ENCODE data around the gene CCL21. TPM values are rescaled to one million over a fixed set of nuclear protein-coding genes. Genes with fewer than 3 reads are reported as not detected.

CCL21 gene
- total and polyA plus RNA-seq, 2 donors (not counting 1 experiment from before 2014, with no cell fraction given): not detected

GRCh38 chr9:34714007-34714406 is 4.1 kb upstream of the CCL21 start:
- no peak for DNase-seq (ENCODE audit: low read depth in 2 of 2)
- Histone ChIP-seq H3K36me3 (ENCODE audit: control insufficient read depth, insufficient read depth, low read length) (no peaks in the 10 kb centered on the region), H3K4me2 (ENCODE audit: extremely low read depth, insufficient read depth, low read length) (no peak overlapping the region), H3K4me1 (ENCODE audit: control insufficient read depth, extremely low read depth, insufficient read depth, low read length) (no peaks in the 10 kb centered on the region), H3K9me3 (ENCODE audit: control insufficient read depth, insufficient read depth, low read depth, low read length) (no peaks in the 10 kb centered on the region), H3K27me3 (ENCODE audit: control insufficient read depth, insufficient read depth, low read length) (peaks cover 10% of the 10 kb centered on the region), H3K27ac (ENCODE audit: insufficient read depth, low read length) (no peak overlapping the region), H3K9ac (ENCODE audit: insufficient read depth, low read length) (no peak overlapping the region), H2AFZ (ENCODE audit: low read length) (no peak overlapping the region), H4K20me1 (ENCODE audit: control insufficient read depth, extremely low read depth, insufficient read depth, low read length) (no peaks in the 10 kb centered on the region), H3K4me3 (replicated peaks in 1 of 4; ENCODE audit: control extremely low read depth in 1 of 4, insufficient read depth in 1 of 4, low read depth in 3 of 4, low read length in 4 of 4) (no peak overlapping the region), H3K79me2 (ENCODE audit: control insufficient read depth, insufficient read depth, low read length) (no peaks in the 10 kb centered on the region)
- TF ChIP-seq EZH2 (IDR thresholded peaks at IDR 0.05; ENCODE audit: low read length, missing control alignments) (no peak), CTCF (conservative IDR thresholded peaks at IDR 0.05 in 1 of 2, IDR thresholded peaks at IDR 0.05 in 1 of 2; ENCODE audit: low read depth in 1 of 2, low read length in 2 of 2) (no peak)

GRCh38 chr9:34712140-34712539 is 2.2 kb upstream of the CCL21 start:
- H4K20me1 ChIP-seq (ENCODE audit: control insufficient read depth, extremely low read depth, insufficient read depth, low read length): no peaks in the 10 kb centered on the region
- peaks cover 7% of the 10 kb centered on the region for H3K27me3 ChIP-seq (ENCODE audit: control insufficient read depth, insufficient read depth, low read length)
- H3K27ac ChIP-seq (ENCODE audit: insufficient read depth, low read length): no peak overlapping the region
- no peak overlapping the region for H2AFZ ChIP-seq (ENCODE audit: low read length)
- DNase-seq (ENCODE audit: low read depth in 2 of 2): no peak
- H3K36me3 ChIP-seq (ENCODE audit: control insufficient read depth, insufficient read depth, low read length): no peaks in the 10 kb centered on the region
- H3K4me2 ChIP-seq (ENCODE audit: extremely low read depth, insufficient read depth, low read length): no peak overlapping the region
- no peak overlapping the region for H3K9ac ChIP-seq (ENCODE audit: insufficient read depth, low read length)
- no peaks in the 10 kb centered on the region for H3K4me1 ChIP-seq (ENCODE audit: control insufficient read depth, extremely low read depth, insufficient read depth, low read length)
- no peaks in the 10 kb centered on the region for H3K9me3 ChIP-seq (ENCODE audit: control insufficient read depth, insufficient read depth, low read depth, low read length)
- H3K4me3 ChIP-seq (replicated peaks in 1 of 4; ENCODE audit: control extremely low read depth in 1 of 4, insufficient read depth in 1 of 4, low read depth in 3 of 4, low read length in 4 of 4): no peak overlapping the region
- no peaks in the 10 kb centered on the region for H3K79me2 ChIP-seq (ENCODE audit: control insufficient read depth, insufficient read depth, low read length)
- TF ChIP-seq EZH2 (IDR thresholded peaks at IDR 0.05; ENCODE audit: low read length, missing control alignments) (no peak), CTCF (conservative IDR thresholded peaks at IDR 0.05 in 1 of 2, IDR thresholded peaks at IDR 0.05 in 1 of 2; ENCODE audit: low read depth in 1 of 2, low read length in 2 of 2) (no peak)

GRCh38 chr9:34709196-34709978 is 549 bp downstream of the CCL21 start:
- Histone ChIP-seq H3K36me3 (ENCODE audit: control insufficient read depth, insufficient read depth, low read length) (no peaks in the 10 kb centered on the region), H3K9me3 (ENCODE audit: control insufficient read depth, insufficient read depth, low read depth, low read length) (no peaks in the 10 kb centered on the region), H3K4me2 (ENCODE audit: extremely low read depth, insufficient read depth, low read length) (no peak overlapping the region), H3K9ac (ENCODE audit: insufficient read depth, low read length) (no peak overlapping the region), H3K27me3 (ENCODE audit: control insufficient read depth, insufficient read depth, low read length) (peaks cover 3% of the 10 kb centered on the region), H4K20me1 (ENCODE audit: control insufficient read depth, extremely low read depth, insufficient read depth, low read length) (no peaks in the 10 kb centered on the region), H3K4me1 (ENCODE audit: control insufficient read depth, extremely low read depth, insufficient read depth, low read length) (no peaks in the 10 kb centered on the region), H3K4me3 (replicated peaks in 1 of 4; ENCODE audit: control extremely low read depth in 1 of 4, insufficient read depth in 1 of 4, low read depth in 3 of 4, low read length in 4 of 4) (no peak overlapping the region), H2AFZ (ENCODE audit: low read length) (no peak overlapping the region), H3K27ac (ENCODE audit: insufficient read depth, low read length) (no peak overlapping the region), H3K79me2 (ENCODE audit: control insufficient read depth, insufficient read depth, low read length) (no peaks in the 10 kb centered on the region)
- TF ChIP-seq EZH2 (IDR thresholded peaks at IDR 0.05; ENCODE audit: low read length, missing control alignments): no peak
- no peak for TF ChIP-seq CTCF (conservative IDR thresholded peaks at IDR 0.05 in 1 of 2, IDR thresholded peaks at IDR 0.05 in 1 of 2; ENCODE audit: low read depth in 1 of 2, low read length in 2 of 2)
- DNase-seq (ENCODE audit: low read depth in 2 of 2): no peak
